ENCODE measurements around the gene NPLOC4.
"Not testable (repeated sequence)": the region's sequence is repeated elsewhere in the genome, so short reads cannot be mapped to it uniquely, and the experiment has no call there.

Gene NPLOC4

DNA sequence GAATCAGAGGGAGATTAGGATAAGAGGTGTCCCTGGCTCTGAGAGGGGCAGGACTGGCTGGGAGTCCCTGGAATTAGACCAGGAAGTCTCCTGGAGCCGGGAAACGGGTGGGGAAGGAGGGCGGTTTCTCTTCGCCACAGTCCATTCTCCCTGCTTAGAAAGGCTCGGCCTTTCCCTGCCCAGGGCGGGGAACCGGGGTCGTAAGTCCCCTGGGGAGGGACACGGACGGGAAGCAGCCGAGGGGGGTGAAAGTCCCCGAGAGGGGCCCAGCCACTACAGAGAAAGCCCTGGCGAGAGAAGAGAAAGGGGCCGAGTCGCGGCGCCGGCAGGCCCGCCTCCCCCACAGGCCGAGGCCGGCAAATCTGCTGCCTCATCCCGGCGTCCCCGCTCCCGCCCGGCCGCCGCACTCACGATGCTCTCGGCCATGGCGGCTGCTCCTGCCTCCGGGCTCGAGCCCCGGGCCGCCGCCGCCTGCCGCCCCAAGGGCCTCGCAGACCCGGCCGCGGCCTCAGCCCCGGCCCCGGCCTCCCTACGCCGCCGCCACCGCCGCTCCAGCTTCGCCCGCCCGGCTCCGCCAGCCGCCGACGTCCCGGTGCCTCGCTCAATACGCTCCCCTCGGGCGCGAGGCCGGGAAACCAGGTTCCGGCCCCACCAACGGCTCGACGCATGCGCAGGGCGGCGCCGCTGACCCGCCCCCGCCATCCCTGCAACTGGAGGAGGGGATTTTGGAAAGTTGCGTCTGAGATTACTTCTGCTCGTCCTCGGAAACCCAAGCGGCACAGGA lies at the start of gene NPLOC4, which contains the start of gene TSPAN10:
NPLOC4 (minus strand) TSS at position 608 of the 784 bp plus-strand sequence; CDS start at position 426, 182 bp downstream.
TSPAN10 (plus strand) TSS at position 692 of the 784 bp plus-strand sequence. CDS start 5,217 bp downstream, outside the sequence.
- peak; percentile 39 for DNase-seq

DNA sequence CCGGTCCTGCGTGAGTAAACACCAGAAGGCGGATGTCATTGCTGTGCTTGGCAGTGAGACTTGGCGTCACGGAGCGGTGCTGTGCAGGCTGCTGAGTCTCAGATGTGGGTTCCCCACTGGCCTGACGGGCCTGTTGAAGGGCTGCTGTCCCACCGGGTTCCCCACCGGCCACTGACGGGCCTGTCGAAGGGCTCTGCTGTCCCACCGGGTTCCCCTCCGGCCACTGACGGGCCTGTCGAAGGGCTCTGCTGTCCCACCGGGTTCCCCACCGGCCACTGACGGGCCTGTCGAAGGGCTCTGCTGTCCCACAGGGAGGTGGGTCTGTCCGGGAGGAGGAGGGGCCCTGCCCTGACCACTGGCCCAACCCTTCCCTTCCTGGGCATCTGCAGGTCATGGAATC lies 49.7 kb upstream of the NPLOC4 start:
- DNase-seq = no peak

DNA sequence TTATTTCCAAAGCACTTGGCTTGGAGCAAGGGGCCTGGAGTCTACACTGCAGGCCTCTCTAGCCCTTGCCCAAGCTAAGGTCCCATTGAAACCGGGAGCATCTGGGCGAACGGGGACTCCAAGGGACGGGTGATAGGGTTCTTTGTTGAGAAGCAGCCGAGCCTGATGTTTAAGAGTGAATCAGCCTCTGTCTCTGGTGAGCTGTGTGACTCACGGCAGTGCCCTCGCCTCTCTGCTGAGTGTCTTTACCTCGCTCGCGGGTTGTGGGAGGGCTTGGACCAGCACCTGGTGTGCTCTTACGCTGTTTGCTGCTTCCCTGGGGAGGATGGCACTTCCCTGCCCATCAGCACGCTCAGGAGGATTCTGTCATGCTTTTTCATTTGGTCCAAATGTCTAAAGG lies 48.2 kb upstream of the NPLOC4 start:
- DNase-seq = peak; percentile 35

DNA sequence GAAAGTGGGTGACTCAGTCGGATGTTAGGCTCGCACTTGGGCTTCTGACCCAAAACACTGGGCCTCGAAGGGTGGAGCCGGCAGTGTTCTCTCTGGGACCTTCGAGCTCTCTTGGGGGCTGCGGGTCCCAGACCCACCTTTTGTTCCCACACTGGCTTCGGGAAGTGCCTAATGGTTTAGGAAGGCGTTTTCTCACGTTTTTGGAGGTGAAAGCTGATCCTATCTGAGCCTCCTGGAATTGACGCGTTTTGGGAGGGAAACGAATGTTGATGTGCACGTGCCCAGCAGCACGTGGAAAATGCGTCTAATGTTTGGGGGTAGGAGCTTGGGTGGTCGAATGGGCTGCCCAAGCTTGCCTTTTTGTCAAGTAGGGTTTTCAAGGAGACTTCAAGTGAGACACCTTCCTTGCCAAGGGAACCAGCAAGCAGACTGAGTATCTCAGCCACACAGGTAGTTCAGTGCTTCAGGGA lies 47.6 kb upstream of the NPLOC4 start:
- peak; percentile 62 for DNase-seq

DNA sequence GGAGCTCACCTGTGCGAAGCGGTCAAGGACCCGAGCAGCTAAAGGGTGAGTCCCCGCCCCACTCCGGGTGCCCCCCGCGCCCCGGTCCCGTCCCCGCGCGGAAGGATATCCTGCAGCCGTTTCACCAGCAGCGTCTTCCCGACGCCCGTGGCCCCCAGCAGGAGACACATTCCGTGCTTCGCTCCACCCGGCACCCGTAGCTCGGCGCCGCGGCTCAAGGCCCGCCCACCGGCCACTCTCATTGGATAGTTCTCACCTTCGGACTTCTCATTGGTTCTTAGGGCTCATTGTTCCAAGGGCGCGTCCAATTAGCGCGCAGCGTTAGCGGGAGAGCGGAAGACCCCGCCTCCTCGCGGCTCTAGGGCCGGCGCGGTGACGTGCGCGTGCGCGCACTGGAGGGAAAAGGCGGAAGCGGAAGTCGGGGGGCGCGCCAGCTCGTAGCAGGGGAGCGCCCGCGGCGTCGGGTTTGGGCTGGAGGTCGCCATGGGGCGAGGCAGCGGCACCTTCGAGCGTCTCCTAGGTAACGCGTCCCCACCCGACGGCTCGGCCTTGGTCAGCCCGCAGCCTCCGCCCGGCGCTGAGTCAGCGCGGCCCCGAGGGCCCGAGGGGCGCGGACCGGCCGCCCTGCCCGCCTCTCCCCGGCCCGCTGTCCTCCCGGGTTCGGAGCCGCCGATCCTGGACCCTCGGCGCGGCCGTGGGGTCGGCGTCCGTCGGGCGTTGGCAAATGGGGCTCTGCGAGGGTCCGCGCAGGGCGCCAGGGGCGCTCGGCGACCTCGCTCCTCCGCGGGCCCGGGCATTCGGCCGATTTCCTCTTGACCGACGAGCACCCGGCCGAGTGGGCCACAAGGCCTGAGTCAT lies 46.9 kb upstream of the NPLOC4 start, which contains the start of the genes ARL16 and HGS:
ARL16 (minus strand) TSS at position 214 of the 858 bp plus-strand sequence; CDS start at position 170, 44 bp downstream.
HGS (plus strand) TSS at position 428 of the 858 bp plus-strand sequence; CDS start at position 484, 56 bp downstream.
- peak; percentile 99 for DNase-seq

DNA sequence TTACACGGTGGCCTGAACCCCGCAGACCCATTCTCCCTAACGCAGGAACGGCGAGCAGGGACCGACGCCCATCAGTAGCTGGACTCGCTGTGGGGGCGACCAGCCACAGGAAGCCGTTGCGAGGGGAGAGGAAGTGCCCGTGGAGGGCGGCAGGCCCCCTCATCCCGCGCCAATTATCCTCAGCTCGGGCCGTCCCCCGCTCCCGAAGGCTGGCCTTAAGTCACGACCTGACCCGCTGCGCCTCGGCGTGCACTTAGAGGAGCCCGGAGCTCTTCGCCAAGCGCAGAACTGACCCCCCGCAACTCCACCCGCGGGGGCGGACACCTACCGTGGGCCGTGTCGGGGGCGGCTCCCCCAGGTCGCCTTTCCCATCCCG lies 46.3 kb upstream of the NPLOC4 start:
- no peak for DNase-seq

DNA sequence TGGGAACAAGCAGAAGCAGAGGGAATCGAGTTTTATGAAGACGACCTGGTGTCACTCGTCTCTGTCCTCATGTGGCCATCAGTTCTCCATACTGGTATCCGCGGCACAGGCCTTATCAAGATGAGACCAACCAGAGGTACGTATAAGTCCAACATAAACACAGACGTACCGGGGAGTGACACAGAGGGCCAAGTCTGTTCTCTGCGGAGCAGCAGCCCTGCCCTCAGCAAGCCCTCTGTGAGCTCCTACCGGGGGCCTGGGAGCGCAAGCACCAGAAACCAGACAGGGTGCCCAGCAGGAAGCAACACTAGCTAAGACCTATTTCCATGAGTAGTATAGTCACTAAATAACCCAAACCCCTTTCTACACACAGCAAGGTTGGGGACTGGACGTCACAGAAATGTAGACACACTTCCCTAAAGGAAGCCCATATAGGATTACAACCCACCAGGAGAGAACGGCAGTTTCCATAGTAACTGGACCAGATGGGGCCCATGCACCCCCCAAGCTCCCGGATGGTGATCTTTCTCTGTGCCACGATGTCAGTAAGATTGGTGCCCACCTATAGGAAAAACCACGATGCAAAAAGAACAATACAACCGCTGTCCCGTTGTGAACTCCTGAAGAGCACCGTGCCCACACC lies 45.8 kb upstream of the NPLOC4 start:
- DNase-seq = no peak

DNA sequence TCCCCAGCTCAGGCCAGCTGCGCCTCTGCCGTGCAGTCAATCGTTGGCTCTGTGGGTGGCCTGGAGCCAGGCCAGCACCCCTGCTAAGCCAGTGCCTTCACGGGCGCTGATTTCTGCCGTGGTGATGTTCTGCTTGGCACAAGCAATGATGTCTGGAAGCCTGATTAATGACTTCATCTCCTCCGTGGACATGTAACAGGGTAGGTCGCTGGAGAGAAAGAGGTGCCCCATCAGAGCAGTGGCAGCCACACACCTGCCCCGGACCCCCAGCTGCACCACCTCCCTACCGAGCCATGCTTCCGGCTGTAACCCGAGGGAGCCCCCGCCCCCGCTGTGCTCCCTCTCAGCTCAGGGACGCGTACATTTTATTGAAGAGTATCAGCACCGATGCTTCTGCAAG lies 44.8 kb upstream of the NPLOC4 start:
- no peak for DNase-seq

DNA sequence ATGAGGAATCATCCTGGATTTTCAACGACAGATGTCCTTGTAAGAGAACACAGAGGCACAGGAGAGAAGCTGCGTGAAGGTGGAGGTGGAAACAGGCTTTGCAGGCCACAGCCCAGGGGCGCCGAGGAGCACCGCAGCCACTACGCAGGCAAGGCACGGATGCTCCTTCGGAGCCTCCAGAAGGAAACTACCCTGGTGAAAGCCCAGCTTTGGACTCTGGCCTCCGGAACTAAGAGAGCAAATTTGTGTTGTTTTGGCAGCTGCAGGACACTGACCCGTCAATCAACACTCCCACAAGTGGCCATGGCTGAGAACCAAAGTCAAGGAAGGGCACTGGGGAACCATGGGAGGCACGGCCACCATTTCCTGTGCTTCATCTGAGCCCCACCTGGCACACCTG lies 43.2 kb upstream of the NPLOC4 start:
- no peak for DNase-seq

DNA sequence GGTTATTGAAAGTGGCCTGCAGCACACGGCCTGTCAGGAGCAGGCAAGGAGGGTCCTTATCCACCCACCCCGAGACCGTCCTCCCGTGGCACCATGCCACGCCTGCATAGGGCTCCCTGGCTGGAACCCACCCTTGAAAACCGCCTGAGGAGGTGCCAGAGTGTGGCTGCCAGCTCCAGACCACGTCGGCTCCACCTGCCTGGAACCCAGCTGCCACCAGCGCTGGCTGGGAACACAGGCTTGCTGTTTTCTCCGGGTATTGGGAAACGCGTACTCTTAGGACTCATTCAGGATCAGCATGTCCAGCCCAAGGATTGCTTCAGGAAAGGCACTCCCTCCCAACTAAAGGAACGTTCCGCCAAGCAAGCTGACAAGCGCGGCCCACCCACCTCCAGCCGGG lies 40.0 kb upstream of the NPLOC4 start:
- DNase-seq = no peak

DNA sequence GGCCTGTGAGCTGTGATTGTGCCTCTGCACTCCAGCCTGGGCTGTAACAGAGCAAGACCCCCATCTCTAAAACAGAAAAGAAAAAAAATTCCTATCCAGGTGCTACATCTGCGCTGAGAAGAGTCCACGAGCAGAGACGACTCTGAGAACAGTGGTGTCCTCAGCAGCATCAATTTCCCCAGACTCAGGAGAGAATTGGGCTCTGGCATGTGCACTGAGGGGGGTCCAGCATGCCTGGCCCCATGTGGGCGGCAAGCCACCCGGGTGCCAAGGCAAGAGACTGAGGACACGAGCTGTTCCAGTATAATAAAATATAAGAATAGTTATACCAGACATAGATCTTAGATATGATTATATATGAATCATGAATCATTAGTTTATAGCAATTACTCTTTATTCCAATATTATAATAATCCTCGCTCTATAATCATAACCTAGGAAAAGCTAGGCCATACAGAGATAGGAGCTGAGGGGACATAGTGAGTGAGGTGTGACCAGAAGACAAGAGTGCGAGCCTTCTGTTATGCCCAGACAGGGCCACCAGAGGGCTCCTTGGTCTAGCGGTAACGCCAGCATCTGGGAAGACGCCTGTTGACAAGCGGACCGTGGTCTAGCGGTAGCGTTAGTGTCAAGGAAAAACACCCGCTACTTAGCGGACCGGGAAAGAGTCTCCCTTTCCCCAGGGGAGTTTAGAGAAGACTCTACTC lies 38.8 kb upstream of the NPLOC4 start:
- DNase-seq = not testable (repeated sequence)

DNA sequence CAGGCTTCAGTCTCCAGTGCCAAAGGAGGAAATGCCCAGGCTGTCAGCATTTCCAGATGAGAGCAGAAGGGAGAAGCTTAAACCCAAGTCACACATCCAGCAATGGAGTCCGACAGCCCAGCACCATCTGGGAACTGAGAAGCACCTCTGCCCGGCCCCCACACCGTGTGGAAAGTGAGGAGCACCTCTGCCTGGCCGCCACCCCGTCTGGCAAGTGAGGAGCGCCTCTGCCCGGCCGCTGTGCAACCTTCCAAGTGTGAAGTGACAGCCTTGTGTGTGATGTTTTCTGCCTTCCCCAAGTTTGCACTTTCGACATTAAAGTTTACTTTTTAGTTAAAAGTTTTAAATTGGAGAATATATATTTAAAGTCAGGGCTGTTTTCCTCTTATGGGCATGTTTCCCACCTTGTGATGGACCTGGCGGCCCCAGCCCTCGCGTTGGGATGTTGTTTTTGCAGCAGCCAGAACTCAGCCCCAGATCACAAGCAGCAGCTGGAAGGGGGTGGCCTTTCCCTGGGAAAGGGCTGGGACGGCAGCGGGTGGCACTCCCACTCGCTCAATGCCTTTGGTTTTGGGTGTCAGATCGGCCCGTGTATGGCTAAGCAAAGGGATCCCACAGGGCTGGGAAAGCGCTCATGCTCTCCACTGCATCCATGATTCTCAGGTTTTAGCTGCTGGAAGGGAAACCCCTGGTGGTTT lies 36.8 kb upstream of the NPLOC4 start:
- DNase-seq = no peak

DNA sequence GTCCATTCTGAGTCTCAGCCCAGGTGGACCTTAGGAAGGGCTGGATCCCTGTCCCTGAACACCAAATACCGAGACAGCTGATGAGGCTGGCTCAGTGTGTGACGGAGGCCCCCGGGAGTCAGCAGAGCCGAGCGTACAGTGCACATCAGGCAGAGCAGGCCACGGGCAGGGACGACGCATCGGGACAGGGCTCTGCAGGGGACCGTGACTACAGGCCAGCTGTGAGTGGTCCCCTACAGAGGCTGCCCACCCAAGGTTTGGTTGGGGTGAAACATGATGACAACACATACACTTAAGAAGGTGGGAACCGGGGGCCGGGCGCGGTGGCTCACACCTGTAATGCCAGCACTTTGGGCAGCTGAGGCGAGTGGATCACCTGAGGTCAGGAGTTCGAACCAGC lies 36.0 kb upstream of the NPLOC4 start:
- DNase-seq = no peak

DNA sequence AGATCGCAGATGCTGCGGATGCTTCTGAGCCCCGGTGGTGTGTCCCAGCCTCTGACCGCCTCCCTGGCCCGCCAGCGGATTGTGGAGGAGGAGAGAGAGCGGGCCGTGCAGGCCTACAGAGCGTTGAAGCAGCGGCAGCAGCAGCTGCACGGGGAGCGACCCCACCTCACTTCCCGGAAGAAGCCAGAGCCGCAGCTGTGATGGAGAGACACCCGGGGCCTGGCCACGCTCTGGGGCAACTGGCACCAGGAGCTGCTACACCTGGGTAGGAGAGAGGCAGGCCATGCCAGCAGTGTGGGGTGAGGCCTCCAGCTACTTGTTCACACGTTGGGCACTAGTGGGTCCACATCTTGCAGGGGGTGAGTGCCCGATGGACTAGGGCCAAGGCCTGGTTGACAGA lies 35.6 kb upstream of the NPLOC4 start:
- no peak for DNase-seq

DNA sequence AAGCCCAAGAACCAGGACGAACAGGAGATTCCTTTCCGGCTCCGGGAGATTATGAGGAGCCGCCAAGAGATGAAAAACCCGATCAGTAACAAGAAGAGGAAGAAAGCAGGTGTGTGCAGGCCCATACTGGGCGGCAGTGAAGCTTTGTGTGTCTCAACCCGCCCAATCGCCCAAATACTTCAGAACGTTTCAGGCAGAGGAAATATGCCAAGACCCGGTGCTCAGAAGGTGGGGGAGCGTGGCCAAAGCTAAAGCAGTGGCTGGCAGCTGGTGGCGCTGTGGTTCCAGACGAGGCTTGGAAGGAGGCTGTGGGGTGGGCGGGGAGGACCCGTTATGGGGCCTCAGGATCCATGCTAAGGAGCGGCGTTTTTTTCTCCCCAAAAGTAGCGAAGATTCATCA lies 30.8 kb upstream of the NPLOC4 start:
- DNase-seq = no peak

DNA sequence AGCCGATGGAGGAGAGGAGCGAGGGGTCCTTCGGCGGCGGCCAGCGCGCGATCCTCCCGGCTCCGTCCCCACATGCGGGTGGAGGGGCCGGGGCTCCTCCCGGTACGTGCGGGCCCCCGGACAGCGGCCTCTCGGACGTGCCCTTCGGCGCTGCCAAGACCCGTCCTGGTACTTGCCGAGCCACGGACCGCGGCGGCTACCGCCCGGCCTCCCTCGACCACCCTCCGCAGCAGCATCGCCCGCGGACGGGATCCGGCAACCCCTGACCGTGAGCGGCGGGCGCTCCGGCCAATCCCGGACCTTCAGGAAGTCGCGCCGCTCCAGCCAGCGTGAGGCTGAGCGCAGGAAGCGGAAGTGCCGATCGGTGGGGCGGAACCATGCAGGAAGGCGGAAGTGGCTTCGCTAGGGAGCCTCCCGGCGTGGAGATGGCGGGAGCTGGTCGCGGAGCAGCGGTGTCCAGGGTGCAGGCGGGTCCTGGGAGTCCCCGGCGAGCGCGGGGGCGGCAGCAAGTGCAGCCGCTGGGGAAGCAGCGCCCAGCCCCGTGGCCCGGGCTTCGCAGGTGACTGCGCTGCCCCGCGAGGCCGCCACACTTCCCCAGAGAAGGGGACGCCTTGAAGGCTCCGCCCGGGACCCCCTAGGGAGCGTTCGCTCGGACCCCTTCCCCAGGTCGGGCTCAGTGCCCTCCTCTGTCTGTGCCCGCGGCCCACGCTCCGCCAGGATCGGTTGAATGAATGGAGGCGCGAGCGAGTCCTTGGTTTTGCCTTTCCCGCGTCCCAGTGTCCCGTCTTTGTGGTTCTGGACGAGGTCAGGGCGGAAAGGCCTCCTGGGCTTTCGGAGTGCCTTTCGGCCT lies 29.7 kb upstream of the NPLOC4 start, which contains the start of the genes CCDC137 and OXLD1:
CCDC137 (plus strand) TSS at position 396 of the 850 bp plus-strand sequence; CDS start at position 426, 30 bp downstream.
OXLD1 (minus strand) TSS at position 264 of the 850 bp plus-strand sequence; CDS start at position 236, 28 bp downstream.
- DNase-seq = peak; percentile 91

DNA sequence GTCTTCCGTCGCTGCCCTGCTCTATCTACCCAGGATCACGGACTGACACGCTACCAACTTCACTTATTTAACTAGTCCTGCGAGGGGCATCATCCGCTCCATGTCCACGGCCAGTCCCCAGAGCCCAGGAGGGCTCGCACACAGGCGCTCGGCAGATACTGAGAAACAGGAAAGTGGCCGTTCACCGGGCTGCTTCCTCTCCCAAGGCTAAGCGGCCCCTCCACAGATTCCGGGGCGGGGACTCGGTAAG lies 29.1 kb upstream of the NPLOC4 start:
- no peak for DNase-seq

DNA sequence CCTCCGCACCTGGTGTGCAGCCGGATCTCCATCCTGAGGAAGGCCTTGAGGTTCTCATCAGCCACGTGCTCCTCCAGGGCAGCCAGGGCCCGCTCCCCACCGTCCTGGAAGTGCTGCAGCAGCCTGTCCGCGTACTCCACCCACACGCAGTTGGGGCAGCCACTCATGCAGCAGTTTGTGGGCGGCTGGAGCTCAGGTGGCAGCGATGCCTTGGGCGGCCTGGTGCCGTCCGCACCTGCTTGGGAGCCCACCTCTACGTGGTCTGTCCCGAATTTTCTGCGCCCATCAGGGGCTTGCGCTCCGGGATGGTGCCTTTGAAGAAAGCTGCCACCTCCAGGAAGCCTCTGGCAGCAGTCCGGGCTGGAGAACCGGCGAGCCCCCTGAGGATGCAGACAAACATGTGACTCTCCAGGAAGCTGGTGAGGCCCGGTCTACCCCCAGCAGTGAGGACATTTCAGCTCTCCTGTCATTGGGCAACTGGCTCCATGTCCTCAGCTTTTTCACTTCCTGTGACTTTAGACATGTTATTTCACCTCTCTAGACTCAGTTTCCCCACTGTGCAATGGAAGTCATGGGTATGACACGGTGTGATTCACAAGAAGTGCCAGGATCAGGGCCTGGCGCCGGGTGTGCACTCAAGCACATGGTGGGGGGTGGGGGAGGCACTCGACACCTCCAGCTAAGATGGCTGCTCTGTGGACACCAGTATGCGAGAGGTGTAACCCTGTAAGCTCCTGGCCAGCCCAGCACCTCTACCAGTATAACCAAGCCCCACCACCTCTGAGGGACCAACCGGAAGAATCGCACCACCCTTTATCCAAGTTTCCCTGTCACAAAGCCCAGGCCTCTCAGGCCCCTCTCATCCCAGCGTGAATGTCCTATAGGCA lies 28.5 kb upstream of the NPLOC4 start:
- no peak for DNase-seq

DNA sequence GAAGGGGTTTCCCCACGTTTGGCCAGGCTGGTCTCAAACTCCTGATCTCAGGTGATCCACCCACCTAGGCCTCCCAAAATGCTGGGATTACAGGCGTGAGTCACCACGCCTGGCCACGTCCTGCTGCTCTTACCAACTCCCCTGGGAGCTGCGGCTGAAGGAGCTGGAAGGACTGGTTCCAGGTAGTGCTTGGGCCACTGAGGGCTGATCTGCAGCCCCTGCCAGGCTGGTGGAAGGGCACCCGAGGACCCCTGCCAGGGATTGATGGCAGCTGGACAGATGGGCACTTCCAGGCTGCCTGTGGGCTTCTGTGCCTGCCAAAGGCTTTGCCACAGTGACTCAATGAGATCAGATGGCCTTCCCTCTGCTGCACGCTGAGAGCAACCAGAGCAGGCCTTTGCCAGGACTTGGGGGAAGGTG lies 27.1 kb upstream of the NPLOC4 start:
- DNase-seq = no peak

DNA sequence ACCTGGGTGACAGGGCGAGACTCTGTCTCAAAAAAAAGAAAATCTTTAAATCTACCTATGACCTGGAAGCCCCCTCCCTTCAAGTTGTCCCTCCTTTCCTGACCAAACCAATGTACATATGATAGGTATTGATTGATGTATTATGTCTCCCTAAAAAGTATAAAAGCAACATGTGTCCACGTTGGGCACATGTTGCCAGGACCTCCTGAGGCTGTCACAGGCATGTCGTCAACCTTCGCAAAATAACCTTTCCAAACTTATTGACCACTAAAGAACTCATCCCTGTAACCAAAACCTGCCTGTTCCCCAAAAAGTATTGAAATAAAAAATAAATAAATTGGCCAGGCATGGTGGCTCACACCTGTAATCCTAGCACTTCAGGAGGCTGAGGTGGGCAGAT lies 25.1 kb upstream of the NPLOC4 start:
- no peak for DNase-seq

Data from amniotic stem cell (primary cell).